HepG2 (cell line): ENCODE results near the gene PTCRA. TPM values are rescaled to one million over a fixed set of nuclear protein-coding genes. Genes with fewer than 3 reads are reported as not detected.

ENCODE experiments used
- ETS1 ChIP-seq: sonication (generic); formaldehyde crosslinking; IDR thresholded peaks from 2 replicates; pipeline ENCODE4 v1.4.0; 2020; ENCODE audit warnings: missing genetic modification reagents
- HES4 ChIP-seq: sonication (generic); formaldehyde crosslinking; IDR thresholded peaks from 2 replicates; pipeline ENCODE4 v1.9.0; 2021; ENCODE audit warnings: mild to moderate bottlenecking, missing genetic modification reagents, borderline replicate concordance
- HINFP ChIP-seq: sonication (generic); formaldehyde crosslinking; IDR thresholded peaks from 2 replicates; pipeline ENCODE4 v1.4.0; 2020; ENCODE audit warnings: low read depth, mild to moderate bottlenecking, missing genetic modification reagents
- KLF9 ChIP-seq: IDR thresholded peaks from 2 replicates; pipeline ENCODE4 v1.6.1; 2016; ENCODE audit warnings: low read depth
- MLX ChIP-seq: IDR thresholded peaks from 2 replicates; pipeline ENCODE4 v1.6.1; 2016
- RCOR2 ChIP-seq: IDR thresholded peaks from 2 replicates; pipeline ENCODE4 v1.6.1; 2016; ENCODE audit warnings: missing biosample characterization, missing genetic modification reagents
- RFX3 ChIP-seq: IDR thresholded peaks from 2 replicates; pipeline ENCODE4 v1.6.1; 2016; ENCODE audit warnings: missing biosample characterization, missing genetic modification reagents
- SP1 ChIP-seq, 2 experiments: fragments of 450-650 bp in 1 of 2; sonication (generic) in 1 of 2; formaldehyde crosslinking in 1 of 2; IDR thresholded peaks; 2 replicates each; pipeline versions ENCODE4 v1.4.0 to v1.6.1; 2016 to 2020; ENCODE audit warnings: missing genetic modification reagents in 1 of 2
- SP2 ChIP-seq: sonication (generic); formaldehyde crosslinking; IDR thresholded peaks from 2 replicates; pipeline ENCODE4 v1.5.1; 2020; ENCODE audit warnings: mild to moderate bottlenecking, missing genetic modification reagents
- ZFP36L1 ChIP-seq: sonication (generic); formaldehyde crosslinking; IDR thresholded peaks from 2 replicates; pipeline ENCODE4 v1.8.0; 2022; ENCODE audit warnings: mild to moderate bottlenecking, missing genetic modification reagents, moderate library complexity
- ZNF318 ChIP-seq: sonication (generic); formaldehyde crosslinking; IDR thresholded peaks from 2 replicates; pipeline ENCODE4 v1.4.0; 2020; ENCODE audit warnings: mild to moderate bottlenecking, missing genetic modification reagents
- ZNF776 ChIP-seq: sonication (generic); formaldehyde crosslinking; IDR thresholded peaks from 2 replicates; pipeline ENCODE4 v1.4.0; 2020; ENCODE audit warnings: mild to moderate bottlenecking, missing genetic modification reagents
- polyA plus RNA-seq, 8 experiments: library from polyadenylated mRNA; depleted of rRNA in 3 of 8; stranded (reverse) in 7 of 8; unstranded in 1 of 8; fragments of >200 nt; fragmentation: Illumina TruSeq in 4 of 8; extraction: Trizol in 4 of 8; gene quantifications; 2 replicates each; pipeline versions ENCODE4 v1.2.1 to v1.2.3, GENCODE V29; 2011 to 2016; ENCODE audit warnings: low read depth in 4 of 8, missing spikeins in 1 of 8, mixed read lengths in 1 of 8; ENCODE audit not compliant: insufficient read depth in 1 of 8
- total RNA-seq, 5 experiments: library from RNA; depleted of rRNA; stranded (reverse); fragments of >200 nt; fragmentation: Illumina TruSeq; extraction: Trizol; gene quantifications; 2 replicates each; pipeline ENCODE4 v1.2.3, GENCODE V29; 2016; ENCODE audit warnings: low read depth in 1 of 5

PTCRA gene
- total and polyA plus RNA-seq, 2 of the 13 experiments (the other 11 are each of a cell fraction or from before 2014, with no cell fraction given): not detected

- TF ChIP-seq ZNF318 (CRISPR knock-in tag) (no peak), SP2 (CRISPR knock-in tag) (no peak), KLF9 (CRISPR knock-in tag) (peak; percentile 66), MLX (peak; percentile 1; the same call in 1 of the 2 replicates), ZNF776 (CRISPR knock-in tag) (0 out of 2 replicates have a peak, but pooled peaks have one; percentile 55), HES4 (CRISPR knock-in tag) (no peak), HINFP (CRISPR knock-in tag) (peak; percentile 98), ZFP36L1 (CRISPR knock-in tag) (peak; percentile 4; the same call in 1 of the 2 replicates), RFX3 (CRISPR knock-in tag) (peak; percentile 59), SP1 (IDR thresholded peaks at IDR 0.05) (no peak), SP1 (CRISPR knock-in tag; IDR thresholded peaks at IDR 0.05) (no peak; the same call in none of the 2 replicates), RCOR2 (CRISPR knock-in tag) (no peak), ETS1 (no peak)
Measured at GRCh38 chr6:42879372-42880239, 36.2 kb upstream of the PTCRA start, which contains the start of gene RPL7L1 (continued).
